K562 (cell line): Measurements from ENCODE around the gene KRI1. TPM values are rescaled to one million over a fixed set of nuclear protein-coding genes. Genes with fewer than 3 reads are reported as not detected.

Experiments used
- ATAC-seq: fragments of 200-7000 bp; cut with Tn5 transposase; 3 replicates; pipeline ENCODE4 v1.9.1; 2020; ENCODE audit warnings: moderate library complexity
- BruUV-seq: library from RNA; stranded (reverse); fragments of 400-500 nt; replicated peaks from 2 replicates; lab custom pipeline; 2021; lab: Mats Ljungman, UMichigan
- CTCF ChIA-PET: fragments of 300-600 bp; formaldehyde crosslinking; extraction: SDS; loops from one replicate; lab custom pipeline; 2021; ENCODE audit warnings: low intra/inter-chr PET ratio; lab: Yijun Ruan, JAX
- POLR2A ChIA-PET: fragments of 300-600, 350-650 bp; sonication (Branson Sonifier 250); formaldehyde crosslinking; extraction: SDS; loops from one replicate; lab custom pipeline; 2021; ENCODE audit warnings: antibody characterized with exemption, inconsistent platforms; lab: Yijun Ruan, JAX
- DNase-seq, 4 experiments: peaks; one replicate each; pipeline versions ENCODE4 v3.0.0 to v3.0.0-alpha.2; 2011 to 2018; ENCODE audit warnings: low spot score in 3 of 4, mixed read lengths in 3 of 4; ENCODE audit errors: extremely low read depth in 1 of 4
- FAIRE-seq: peaks from 2 replicates; lab custom pipeline; 2011; peaks lifted over from hg19 to GRCh38; lab: Jason Lieb, UNC
- H2AFZ ChIP-seq: 2 replicates; pipeline ENCODE4 v1.6.0; 2011; ENCODE audit warnings: low read depth, low read length, control low read depth, inconsistent platforms
- H3K27ac ChIP-seq: fragments of 200-600 bp; 3 replicates; pipeline ENCODE4 v1.8.0; 2011; ENCODE audit warnings: low read depth, mild to moderate bottlenecking, control low read depth, inconsistent platforms, low read length, moderate library complexity, mixed read lengths; ENCODE audit errors: extremely low read depth
- H3K27me3 ChIP-seq, 2 experiments: fragments of 300-600 bp in 1 of 2; 2 replicates in 1 of 2; 3 replicates in 1 of 2; pipeline versions ENCODE4 v1.6.0 to v1.8.0; 2011; ENCODE audit warnings: inconsistent platforms in 2 of 2, low read length in 2 of 2, mild to moderate bottlenecking in 1 of 2, mixed read lengths in 1 of 2, moderate library complexity in 1 of 2; ENCODE audit not compliant: control insufficient read depth in 2 of 2, insufficient read depth in 2 of 2
- H3K36me3 ChIP-seq: fragments of 300-600 bp; 3 replicates; pipeline ENCODE4 v1.8.0; 2011; ENCODE audit warnings: mild to moderate bottlenecking, low read length, inconsistent platforms; ENCODE audit not compliant: control insufficient read depth, insufficient read depth
- H3K4me1 ChIP-seq, 2 experiments: fragments of 200-600 bp in 1 of 2; replicated peaks in 1 of 2; 2 replicates in 1 of 2; 3 replicates in 1 of 2; pipeline versions ENCODE4 v1.5.1 to v1.8.0; 2011; ENCODE audit warnings: inconsistent platforms in 2 of 2, low read length in 2 of 2, mild to moderate bottlenecking in 1 of 2, mixed read lengths in 1 of 2, moderate library complexity in 1 of 2; ENCODE audit not compliant: control insufficient read depth in 2 of 2, insufficient read depth in 2 of 2
- H3K4me2 ChIP-seq: 2 replicates; pipeline ENCODE4 v1.6.1; 2011; ENCODE audit warnings: low read length, control low read depth, inconsistent platforms, mixed read lengths; ENCODE audit not compliant: insufficient read depth
- H3K4me3 ChIP-seq: fragments of 200-600 bp; sonication (generic), shearing (Covaris generic); 2 replicates; pipeline ENCODE4 v1.5.1; 2016; ENCODE audit warnings: control low read depth, inconsistent platforms
- H3K79me2 ChIP-seq: fragments of 200-600 bp; 3 replicates; pipeline ENCODE4 v1.8.0; 2011; ENCODE audit warnings: low read length, inconsistent platforms; ENCODE audit not compliant: control insufficient read depth, insufficient read depth
- H3K9ac ChIP-seq, 2 experiments: 2 replicates each; pipeline versions ENCODE4 v1.6.0 to v1.6.1; 2011; ENCODE audit warnings: low read depth in 2 of 2, low read length in 2 of 2, control low read depth in 1 of 2, inconsistent platforms in 1 of 2, mild to moderate bottlenecking in 1 of 2, mixed read lengths in 1 of 2; ENCODE audit not compliant: insufficient read depth in 1 of 2
- H3K9me1 ChIP-seq: one replicate; pipeline ENCODE4 v1.6.0; 2011; ENCODE audit warnings: inconsistent platforms, mild to moderate bottlenecking, low read length, moderate library complexity; ENCODE audit not compliant: control insufficient read depth, insufficient read depth
- H3K9me3 ChIP-seq: replicated peaks from 2 replicates; pipeline ENCODE4 v1.5.1; 2011; ENCODE audit warnings: low read depth, low read length, inconsistent platforms; ENCODE audit not compliant: control insufficient read depth, insufficient read depth
- H4K20me1 ChIP-seq: replicated peaks from 2 replicates; pipeline ENCODE4 v1.6.1; 2011; ENCODE audit warnings: low read length, inconsistent platforms, mixed read lengths; ENCODE audit not compliant: control insufficient read depth, insufficient read depth
- BCOR ChIP-seq: fragments of 450-650 bp; IDR thresholded peaks from 2 replicates; pipeline ENCODE4 v1.6.1; 2016
- DMBX1 ChIP-seq: fragments of 250-450 bp; sonication (Bioruptor Pico); IDR thresholded peaks from 2 replicates; pipeline ENCODE4 v1.8.0; 2022; ENCODE audit warnings: inconsistent platforms, mild to moderate bottlenecking, moderate library complexity, borderline replicate concordance
- FOXP1 ChIP-seq: sonication (generic); formaldehyde crosslinking; IDR thresholded peaks from 2 replicates; pipeline ENCODE4 v1.8.0; 2022; ENCODE audit warnings: mild to moderate bottlenecking, missing genetic modification reagents
- HMGN3 ChIP-seq: IDR thresholded peaks from 2 replicates; pipeline ENCODE4 v1.6.1; 2011; ENCODE audit warnings: borderline replicate concordance, low read depth, mild to moderate bottlenecking, mixed read lengths, low read length; ENCODE audit not compliant: insufficient read length; ENCODE audit errors: extremely low read depth
- KDM5B ChIP-seq: fragments of 200-600 bp; sonication (generic); IDR thresholded peaks from 2 replicates; pipeline ENCODE4 v1.6.1; 2012; ENCODE audit warnings: low read depth, mild to moderate bottlenecking, moderate library complexity, low read length, control low read depth, inconsistent platforms; ENCODE audit not compliant: insufficient replicate concordance
- MEF2A ChIP-seq: IDR thresholded peaks from 2 replicates; pipeline ENCODE4 v1.6.1; 2011; ENCODE audit warnings: low read depth, mild to moderate bottlenecking, low read length, moderate library complexity; ENCODE audit not compliant: control insufficient read depth
- MYC ChIP-seq, 2 experiments: fragments of 250-450 bp in 1 of 2; sonication (Bioruptor Pico) in 1 of 2; IDR thresholded peaks; 2 replicates each; pipeline versions ENCODE4 v1.5.1 to v1.6.1; 2012 to 2021; ENCODE audit warnings: low read depth in 2 of 2, borderline replicate concordance in 1 of 2, improper control_type of control experiment in 1 of 2, low read length in 1 of 2, mild to moderate bottlenecking in 1 of 2, moderate library complexity in 1 of 2
- RBM34 ChIP-seq: fragments of 200-400 bp; formaldehyde crosslinking; IDR thresholded peaks from 2 replicates; pipeline ENCODE4 v1.6.1; 2018; ENCODE audit warnings: low read length, borderline replicate concordance; ENCODE audit not compliant: insufficient read depth
- TRIM28 ChIP-seq: fragments of 450-650 bp; IDR thresholded peaks from 2 replicates; pipeline ENCODE4 v1.6.1; 2017
- WHSC1 ChIP-seq: IDR thresholded peaks from one replicate; pipeline ENCODE4 v1.6.1; 2012; ENCODE audit warnings: low read length, control low read depth, inconsistent platforms
- ZBTB5 ChIP-seq: fragments of 450-650 bp; IDR thresholded peaks from 2 replicates; pipeline ENCODE4 v1.6.1; 2017; ENCODE audit warnings: antibody characterized with exemption
- ZBTB7A ChIP-seq: IDR thresholded peaks from 2 replicates; pipeline ENCODE4 v1.6.1; 2011; ENCODE audit warnings: low read depth, mild to moderate bottlenecking, low read length, moderate library complexity, borderline replicate concordance; ENCODE audit not compliant: control insufficient read depth
- ZNF121 ChIP-seq: sonication (generic); formaldehyde crosslinking; conservative IDR thresholded peaks from 2 replicates; pipeline ENCODE4 v1.8.0; 2022; ENCODE audit warnings: missing genetic modification reagents
- ZNF24 ChIP-seq: fragments of 450-650 bp; IDR thresholded peaks from 2 replicates; pipeline ENCODE4 v1.6.1; 2016
- ZNF316 ChIP-seq: fragments of 450-650 bp; IDR thresholded peaks from 2 replicates; pipeline ENCODE4 v1.6.1; 2016
- ZNF586 ChIP-seq: fragments of 450-650 bp; formaldehyde crosslinking; conservative IDR thresholded peaks from 2 replicates; pipeline ENCODE4 v1.4.0; 2020; ENCODE audit warnings: mild to moderate bottlenecking, moderate library complexity
- WGBS: fragments of 100-300 bp; shearing (Covaris generic); methylation state at CpG from one replicate; pipeline ENCODE4 v1.1.6; 2016; ENCODE audit warnings: low coverage, mixed read lengths; ENCODE audit not compliant: insufficient coverage; ENCODE audit errors: missing lambda C conversion rate; 5-methylcytosine and 5-hydroxymethylcytosine counted together
- in situ Hi-C: fragments of 300-500 bp; cut with MboI; formaldehyde crosslinking; loops from 4 replicates; pipeline ENCODE4 v1.15.0; 2018; ENCODE audit warnings: inconsistent platforms, mixed read lengths
- intact Hi-C: fragments of 100-400 bp; cut with micrococcal nuclease; formaldehyde crosslinking; loops from 2 replicates; pipeline ENCODE4 v1.14.2; 2022
- polyA plus RNA-seq, 8 experiments: library from polyadenylated mRNA; depleted of rRNA in 4 of 8; stranded (reverse) in 5 of 8; unstranded in 3 of 8; fragments of >200 nt; fragmentation: Nextera tagmentation in 2 of 8; fragmentation: Illumina TruSeq in 1 of 8; extraction: Ambion mirVana in 2 of 8; extraction: Trizol in 1 of 8; gene quantifications; 2 replicates each; pipeline versions ENCODE4 v1.2.1 to v1.2.3, GENCODE V29; 2011 to 2014; ENCODE audit warnings: inconsistent platforms in 1 of 8, missing spikeins in 1 of 8
- total RNA-seq, 7 experiments: library from RNA; depleted of rRNA in 6 of 7; stranded (reverse); fragments of >200 nt in 6 of 7; fragmentation: Illumina TruSeq in 2 of 7; extraction: Trizol in 2 of 7; gene quantifications; 2 replicates each; pipeline versions ENCODE4 v1.2.1 to v1.2.3, GENCODE V29; 2011 to 2021; ENCODE audit warnings: low replicate concordance in 1 of 7
- TF ChIP-seq, protein P1 (sequence below): fragments of 250-450 bp; sonication (Bioruptor Pico); IDR thresholded peaks from 2 replicates; pipeline ENCODE4 v1.8.0; 2022; ENCODE audit warnings: moderate library complexity, mild to moderate bottlenecking, inconsistent platforms
- TF ChIP-seq, protein P2 (sequence below): fragments of 250-450 bp; sonication (Bioruptor Pico); IDR thresholded peaks from 2 replicates; pipeline ENCODE4 v1.9.0; 2021; ENCODE audit warnings: mild to moderate bottlenecking

Gene KRI1
- total and polyA plus RNA-seq, 9 of the 15 experiments (the other 6 are each of a cell fraction or from before 2014, with no cell fraction given), result 1.1 to 50.7 (median 24.7) TPM

DNA sequence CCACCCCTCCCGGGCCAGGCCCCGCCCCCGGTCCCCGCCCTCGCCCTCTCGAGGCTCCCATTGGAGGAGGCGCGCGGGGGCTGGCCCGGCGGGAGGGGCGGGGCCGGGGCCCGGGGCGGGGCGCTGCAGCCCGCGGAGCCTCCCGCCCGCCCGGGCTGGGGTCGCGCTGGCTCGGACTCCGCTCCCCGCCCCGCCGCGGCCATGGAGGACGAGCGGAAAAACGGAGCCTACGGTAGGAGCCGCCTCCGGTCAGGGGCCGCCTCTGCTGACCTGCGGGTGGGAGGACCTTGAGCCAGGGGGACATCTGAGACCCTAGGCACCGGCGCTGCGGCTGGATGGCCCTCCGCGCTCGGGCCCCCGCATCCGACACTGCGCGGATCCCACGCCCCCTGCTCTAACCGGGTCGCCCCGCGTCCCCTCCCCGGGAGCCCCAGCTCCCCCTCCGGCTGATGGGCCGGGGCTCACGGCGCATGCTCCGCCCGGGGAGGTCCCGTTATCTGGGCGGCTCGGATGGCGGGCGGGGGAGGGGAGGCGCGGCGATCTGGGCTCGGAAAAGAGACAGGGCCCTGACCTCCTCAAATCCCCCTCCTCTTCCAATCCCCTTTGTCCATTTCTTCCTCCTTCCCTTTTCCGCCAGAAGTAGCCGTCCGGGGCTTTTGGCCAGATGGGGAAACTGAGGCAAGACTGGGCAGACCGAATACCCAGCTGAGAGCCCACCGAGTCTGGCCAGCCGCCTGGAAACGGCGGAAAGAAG, 36.7 kb upstream of the KRI1 start (continued):
- TF ChIP-seq KDM5B, result peak; percentile 29
- no peak for TF ChIP-seq RBM34
- TF ChIP-seq, protein P1, sequence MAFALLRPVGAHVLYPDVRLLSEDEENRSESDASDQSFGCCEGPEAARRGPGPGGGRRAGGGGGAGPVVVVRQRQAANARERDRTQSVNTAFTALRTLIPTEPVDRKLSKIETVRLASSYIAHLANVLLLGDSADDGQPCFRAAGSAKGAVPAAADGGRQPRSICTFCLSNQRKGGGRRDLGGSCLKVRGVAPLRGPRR, result 0 out of 2 replicates have a peak, but pooled peaks have one; percentile 21
- TF ChIP-seq WHSC1, result no peak

GRCh38 chr19:10601999-10602329, 36.2 kb upstream of the KRI1 start:
- H3K27ac ChIP-seq, result no peak overlapping the region
- peaks cover 24 to 30% of the 10 kb centered on the region in 2 experiments for H3K4me1 ChIP-seq
- 11% methylated on average over 7 of the region's 7 CpGs for whole genome bisulfite sequencing
- DNase-seq (no peak), FAIRE-seq (no peak), ATAC-seq (no peak)
- in situ Hi-C loops (no loop called here), intact Hi-C loops (loop anchor here (2.0 kb wide), 1 partner anchor 15 kb away; no protein-coding TSS in a partner anchor)
- H3K4me2 ChIP-seq, result peak overlapping the region; percentile 46; the same call in 1 of the 2 replicates
- no TSS peak for BruUV-seq
- ChIA-PET POLR2A (interaction anchor here (0.9 to 1.6 kb wide), 5 partner anchors 10 to 213 kb away, joined by 3 to 15 read pairs (median 6); no protein-coding TSS in a partner anchor), CTCF (interaction anchor here (0.6 kb wide), 1 partner anchor 103 kb away, joined by 3 read pairs; no protein-coding TSS in a partner anchor)
- no peaks in the 10 kb centered on the region for H3K9me3 ChIP-seq
- no peak overlapping the region for H3K4me3 ChIP-seq
- no peaks in the 10 kb centered on the region for H3K36me3 ChIP-seq
- no peaks in the 10 kb centered on the region for H3K9me1 ChIP-seq
- H3K79me2 ChIP-seq, result peaks cover 27% of the 10 kb centered on the region
- no peak overlapping the region for H3K9ac ChIP-seq
- no peaks in the 10 kb centered on the region for H4K20me1 ChIP-seq
- H3K27me3 ChIP-seq, result peaks cover 4 to 9% of the 10 kb centered on the region in 2 experiments; a peak in 3 of 5 replicates
- H2AFZ ChIP-seq, result peak overlapping the region; percentile 72
- TF ChIP-seq ZBTB5 (no peak), HMGN3 (no peak), ZNF316 (peak; percentile 78), TRIM28 (0 out of 2 replicates have a peak, but pooled peaks have one; percentile 30), ZNF586 (no peak), DMBX1 (CRISPR knock-in tag) (no peak), FOXP1 (CRISPR knock-in tag) (no peak), ZNF121 (CRISPR knock-in tag) (0 out of 2 replicates have a peak, but pooled peaks have one; percentile 8), MEF2A (no peak), MYC (IDR thresholded peaks at IDR 0.05; ENCODE audit: low read depth, low read length) (no peak), MYC (CRISPR knock-in tag; IDR thresholded peaks at IDR 0.05; ENCODE audit: borderline replicate concordance, low read depth) (no peak), ZBTB7A (no peak), ZNF24 (peak; percentile 95), BCOR (no peak)
- TF ChIP-seq, protein P2, sequence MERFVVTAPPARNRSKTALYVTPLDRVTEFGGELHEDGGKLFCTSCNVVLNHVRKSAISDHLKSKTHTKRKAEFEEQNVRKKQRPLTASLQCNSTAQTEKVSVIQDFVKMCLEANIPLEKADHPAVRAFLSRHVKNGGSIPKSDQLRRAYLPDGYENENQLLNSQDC (CRISPR knock-in tag), result no peak
